Heart left ventricle (tissue), 16 donors: ENCODE measurements around the gene GRB14. TPM values are rescaled to one million over a fixed set of nuclear protein-coding genes. Genes with fewer than 3 reads are reported as not detected.

ENCODE experiments used
- ATAC-seq, 4 donors: fragments of 200-7000 bp; cut with Tn5 transposase; one replicate each; pipeline ENCODE4 v1.9.1; 2020 to 2022; ENCODE audit warnings: moderate library complexity in 4 of 4, mild to moderate bottlenecking in 3 of 4, moderate number of reproducible peaks in 1 of 4
- DNase-seq, 5 donors: peaks; one replicate each; pipeline ENCODE4 v3.0.0-alpha.2; 2020
- H3K27ac ChIP-seq, 12 donors: fragments of 200-600 bp; sonication (generic) in 4 of 12; one replicate each; pipeline versions ENCODE4 v1.5.0 to v1.8.0; 2016 to 2022; ENCODE audit warnings: mild to moderate bottlenecking in 2 of 12
- H3K27me3 ChIP-seq, 9 donors: fragments of 200-600 bp; sonication (generic) in 2 of 9; one replicate each; pipeline versions ENCODE4 v1.5.1 to v1.8.0; 2016 to 2022; ENCODE audit warnings: mild to moderate bottlenecking in 3 of 9
- H3K36me3 ChIP-seq, 9 donors: fragments of 200-600 bp; sonication (generic) in 2 of 9; one replicate each; pipeline versions ENCODE4 v1.5.0 to v1.8.0; 2018 to 2022; ENCODE audit warnings: mild to moderate bottlenecking in 2 of 9
- H3K4me1 ChIP-seq, 12 donors: fragments of 200-600 bp; sonication (generic) in 4 of 12; one replicate each; pipeline versions ENCODE4 v1.5.0 to v1.8.0; 2016 to 2022; ENCODE audit warnings: mild to moderate bottlenecking in 3 of 12
- H3K4me3 ChIP-seq, 12 donors: fragments of 200-600 bp; sonication (generic) in 4 of 12; one replicate each; pipeline versions ENCODE4 v1.5.0 to v1.8.0; 2017 to 2022; ENCODE audit warnings: mild to moderate bottlenecking in 9 of 12, moderate library complexity in 4 of 12
- H3K9me3 ChIP-seq, 12 donors: fragments of 200-600 bp; sonication (generic) in 4 of 12; one replicate each; pipeline versions ENCODE4 v1.5.0 to v1.8.0; 2016 to 2022; ENCODE audit warnings: mild to moderate bottlenecking in 1 of 12
- CTCF ChIP-seq, 12 donors: fragments of 200-600 bp; sonication (generic) in 4 of 12; IDR thresholded peaks; one replicate each; pipeline versions ENCODE4 v1.5.0 to v1.8.0; 2018 to 2022; ENCODE audit warnings: antibody characterized with exemption in 12 of 12, mild to moderate bottlenecking in 5 of 12
- POLR2A ChIP-seq, 2 donors: fragments of 450-650 bp; IDR thresholded peaks; one replicate each; pipeline ENCODE4 v1.6.1; 2017; ENCODE audit warnings: antibody characterized with exemption in 2 of 2, mild to moderate bottlenecking in 2 of 2, moderate library complexity in 2 of 2
- WGBS, 4 donors: extraction: QIAGEN DNeasy Blood & Tissue Kit in 2 of 4; methylation state at CpG; one replicate each; pipeline versions ENCODE4 v1.1.5 to v1.1.7; 2013 to 2018; 5-methylcytosine and 5-hydroxymethylcytosine counted together
- intact Hi-C, 10 donors: fragments of 100-400 bp; cut with DNase I; formaldehyde crosslinking; loops; one replicate each; pipeline versions ENCODE4 v1.11.1 to v1.14.2; 2022
- polyA plus RNA-seq, 2 donors: library from polyadenylated mRNA; stranded (reverse); fragments of 200-250 nt; gene quantifications; one replicate each; pipeline ENCODE4 v1.2.3, GENCODE V29; 2013
- total RNA-seq, 9 donors: library from RNA; depleted of rRNA in 2 of 9; stranded (reverse); fragments of >200 nt in 2 of 9; fragmentation: NEBNext Ultra II Directional in 3 of 9; extraction: Animal tissue kit (Norgen Biotek cat#: 25700) in 3 of 9; gene quantifications; one replicate each; pipeline versions ENCODE4 v1.1.0 to v1.2.4, GENCODE V29; 2016 to 2023
- donor health status: ischemic (EF 13 %, LVEDD 7.1; RV severe dilation, severe dysfunction).
- donor health status: healthy with polysubstance abuse.
- donor health status: DM: no; HTN: yes; CAD: no.
- donor health status: DM: no; HTN: no; CAD: no.
- donor health status: ischemic (EF 25% LVEDD 6.9; RV normal size, moderate dysfunction).
- donor health status: ischemic (EF 25% LVEDD 5.7; RV mildly dilated, moderate dysfunction).
- donor health status: healthy.
- donor health status: DM: yes; HTN: yes; CAD: no.
- donor health status: ischemic (EF 35%, LVEDD 5.7; RV mildly dilated, moderate dysfunction).
- donor health status: nonischemic (EF 11% LVEDD 7.7; RV severe dilation, severe dysfunction).
- donor health status: DM: yes; HTN: yes; CAD: no.
- donor health status: PGD.
- donor health status: ischemic (EF 29% LVEDD 5.4; RV normal size, mild dysfunction).
- donor health status: nonischemic (EF 23%, LVEDD 6.1; RV moderate dilation, normal function).

The GRB14 gene
- total and polyA plus RNA-seq, 11 donors: 2.7 to 42.3 (median 13.3) TPM

GRCh38 chr2:164496881-164497280, 124.4 kb downstream of the GRB14 start:
- Histone ChIP-seq H3K36me3 (no peaks in the 10 kb centered on the region), H3K27ac (no peak overlapping the region), H3K9me3 (no peaks in the 10 kb centered on the region), H3K27me3 (no peaks in the 10 kb centered on the region), H3K4me1 (no peaks in the 10 kb centered on the region), H3K4me3 (no peak overlapping the region)
- intact Hi-C loops: no loop called here
- 90 to 93% (median 90%) methylated on average over 5 of the region's 5 CpGs for WGBS, 4 donors
- ATAC-seq (no peak), DNase-seq (no peak)
- TF ChIP-seq POLR2A (IDR thresholded peaks at IDR 0.05) (no peak), CTCF (IDR thresholded peaks at IDR 0.05) (no peak)

GRCh38 chr2:164496421-164496820, 124.9 kb downstream of the GRB14 start:
- Histone ChIP-seq H3K27me3 (no peaks in the 10 kb centered on the region), H3K4me3 (no peak overlapping the region), H3K36me3 (no peaks in the 10 kb centered on the region), H3K4me1 (no peaks in the 10 kb centered on the region), H3K9me3 (no peaks in the 10 kb centered on the region), H3K27ac (no peak overlapping the region)
- intact Hi-C loops: no loop called here
- DNase-seq: no peak
- WGBS, 4 donors: 58 to 84% (median 74%) methylated on average over 3 of the region's 3 CpGs
- no peak for ATAC-seq
- no peak for TF ChIP-seq CTCF (IDR thresholded peaks at IDR 0.05)
- no peak for TF ChIP-seq POLR2A (IDR thresholded peaks at IDR 0.05)

- no peaks in the 10 kb centered on the region for H3K9me3 ChIP-seq
- WGBS, 4 donors: 32 to 49% (median 41%) methylated on average over 6 of the region's 6 CpGs
- no peaks in the 10 kb centered on the region for H3K36me3 ChIP-seq
- H3K4me1 ChIP-seq: no peaks in the 10 kb centered on the region
- no peak overlapping the region for H3K4me3 ChIP-seq
- intact Hi-C loops: no loop called here
- no peaks in the 10 kb centered on the region for H3K27me3 ChIP-seq
- TF ChIP-seq CTCF (IDR thresholded peaks at IDR 0.05) (peak; percentile 28 to 64 (median 48)), POLR2A (IDR thresholded peaks at IDR 0.05) (no peak)
- no peak overlapping the region for H3K27ac ChIP-seq
- ATAC-seq (peak in 2 of 4 donors; percentile 36 to 46), DNase-seq (no peak)
These were observed 125.6 kb downstream of the GRB14 start for GRCh38 chr2:164495491-164496223.

- TF ChIP-seq POLR2A (IDR thresholded peaks at IDR 0.05) (no peak), CTCF (IDR thresholded peaks at IDR 0.05) (no peak)
- Histone ChIP-seq H3K27me3 (no peaks in the 10 kb centered on the region), H3K4me3 (no peak overlapping the region), H3K4me1 (no peaks in the 10 kb centered on the region), H3K36me3 (no peaks in the 10 kb centered on the region), H3K27ac (no peak overlapping the region), H3K9me3 (no peaks in the 10 kb centered on the region)
- ATAC-seq: no peak
- WGBS, 4 donors: 51 to 58% (median 54%) methylated on average over 1 of the region's 1 CpG
- intact Hi-C loops: loop anchor here in 1 of 10 donors (10.0 kb wide), 1 partner anchor 1301 kb away; no protein-coding TSS in a partner anchor
- no peak for DNase-seq
These were observed 135.7 kb downstream of the GRB14 start for GRCh38 chr2:164485541-164485940.
